HEK293T (cell line): Measurements from ENCODE around the gene FOXB1.

Experiments used
- BHLHE40 ChIP-seq: fragments of 450-650 bp; IDR thresholded peaks from 2 replicates; pipeline ENCODE4 v1.6.1; 2016; ENCODE audit warnings: mild to moderate bottlenecking, moderate library complexity, borderline replicate concordance
- CTBP1 ChIP-seq: fragments of 450-650 bp; IDR thresholded peaks from 2 replicates; pipeline ENCODE4 v1.6.1; 2016; ENCODE audit warnings: borderline replicate concordance
- ELF4 ChIP-seq: fragments of 450-650 bp; IDR thresholded peaks from 2 replicates; pipeline ENCODE4 v1.6.1; 2017; ENCODE audit warnings: antibody characterized with exemption
- FOXA1 ChIP-seq: fragments of 450-650 bp; IDR thresholded peaks from 2 replicates; pipeline ENCODE4 v1.6.1; 2016; ENCODE audit warnings: mild to moderate bottlenecking
- FOXK2 ChIP-seq: fragments of 450-650 bp; IDR thresholded peaks from 2 replicates; pipeline ENCODE4 v1.6.1; 2016; ENCODE audit warnings: mild to moderate bottlenecking
- FOXM1 ChIP-seq: fragments of 450-650 bp; IDR thresholded peaks from 2 replicates; pipeline ENCODE4 v1.6.1; 2017; ENCODE audit warnings: mild to moderate bottlenecking, borderline replicate concordance
- L3MBTL2 ChIP-seq: fragments of 450-650 bp; conservative IDR thresholded peaks from 2 replicates; pipeline ENCODE4 v1.6.1; 2016; ENCODE audit warnings: mild to moderate bottlenecking
- SP1 ChIP-seq: fragments of 450-650 bp; IDR thresholded peaks from 2 replicates; pipeline ENCODE4 v1.6.1; 2017
- ZNF384 ChIP-seq: fragments of 450-650 bp; IDR thresholded peaks from 2 replicates; pipeline ENCODE4 v1.6.1; 2016
- TF ChIP-seq, protein P1 (sequence below): fragments of 450-650 bp; IDR thresholded peaks from 2 replicates; pipeline ENCODE4 v1.6.1; 2016

DNA sequence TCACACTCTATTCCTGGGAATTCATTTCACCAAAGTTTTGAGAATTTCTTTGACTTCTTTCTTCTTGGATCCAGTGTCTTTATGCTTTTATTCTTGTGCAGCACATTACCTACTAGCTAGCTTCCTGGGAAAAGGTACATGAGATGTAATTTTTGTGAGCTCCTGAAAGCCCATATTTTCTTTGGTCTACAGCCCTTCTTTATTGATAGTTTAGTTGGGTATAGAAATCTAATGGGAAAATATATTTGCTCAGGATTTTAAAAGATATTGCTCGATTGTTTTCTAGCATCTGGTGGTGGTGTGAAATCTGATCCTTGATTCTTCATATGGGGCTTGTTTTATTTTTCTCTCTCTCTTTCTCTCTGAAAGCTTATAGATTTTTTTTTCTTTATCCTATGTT, 45.8 kb downstream of the FOXB1 start:
- TF ChIP-seq, protein P1, sequence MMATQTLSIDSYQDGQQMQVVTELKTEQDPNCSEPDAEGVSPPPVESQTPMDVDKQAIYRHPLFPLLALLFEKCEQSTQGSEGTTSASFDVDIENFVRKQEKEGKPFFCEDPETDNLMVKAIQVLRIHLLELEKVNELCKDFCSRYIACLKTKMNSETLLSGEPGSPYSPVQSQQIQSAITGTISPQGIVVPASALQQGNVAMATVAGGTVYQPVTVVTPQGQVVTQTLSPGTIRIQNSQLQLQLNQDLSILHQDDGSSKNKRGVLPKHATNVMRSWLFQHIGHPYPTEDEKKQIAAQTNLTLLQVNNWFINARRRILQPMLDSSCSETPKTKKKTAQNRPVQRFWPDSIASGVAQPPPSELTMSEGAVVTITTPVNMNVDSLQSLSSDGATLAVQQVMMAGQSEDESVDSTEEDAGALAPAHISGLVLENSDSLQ = no peak
- TF ChIP-seq FOXK2 (no peak), BHLHE40 (no peak), L3MBTL2 (no peak), SP1 (no peak), CTBP1 (no peak), FOXA1 (no peak), ELF4 (no peak), FOXM1 (no peak), ZNF384 (no peak)
